ENCODE data around the gene SLC4A2. TPM values are rescaled to one million over a fixed set of nuclear protein-coding genes. Genes with fewer than 3 reads are reported as not detected.

Gene SLC4A2
- total and polyA plus RNA-seq, 2 of the 8 experiments (the other 6 are each of a cell fraction or from before 2014, with no cell fraction given), result 72.6 to 147 TPM

- TF ChIP-seq GTF2F1 (IDR thresholded peaks at IDR 0.05; ENCODE audit: borderline replicate concordance, low read depth, low read length) (no peak), SP1 (IDR thresholded peaks at IDR 0.05; ENCODE audit: low read depth, low read length) (no peak)
These were observed 42.9 kb upstream of the SLC4A2 start (continued) for GRCh38 chr7:151016505-151016904.

All from H1 (cell line).